Endothelial cell of umbilical vein (primary cell): ENCODE data around the gene TOP3B.

Experiments
- EZH2 ChIP-seq: IDR thresholded peaks from 2 replicates; pipeline ENCODE4 v1.6.1; 2012; ENCODE audit warnings: borderline replicate concordance, low read depth, mild to moderate bottlenecking, moderate library complexity, low read length, inconsistent platforms; ENCODE audit not compliant: severe bottlenecking
- JUN ChIP-seq: IDR thresholded peaks from 2 replicates; pipeline ENCODE4 v1.6.1; 2011; ENCODE audit warnings: borderline replicate concordance, low read depth; ENCODE audit not compliant: insufficient read length, insufficient read depth
- POLR2A ChIP-seq: IDR thresholded peaks from 2 replicates; pipeline ENCODE4 v1.6.1; 2012; ENCODE audit warnings: low read depth, mild to moderate bottlenecking, control low read depth, low read length
- POLR2AphosphoS5 ChIP-seq: IDR thresholded peaks from 2 replicates; pipeline ENCODE4 v1.6.1; 2012; ENCODE audit warnings: low read depth, mild to moderate bottlenecking, control low read depth, low read length, moderate library complexity; ENCODE audit not compliant: insufficient read depth
- TF ChIP-seq, protein P1 (sequence below), 2 donors: IDR thresholded peaks; 1 replicate in 1 of 2; 2 replicates in 1 of 2; pipeline ENCODE4 v1.5.1; 2011; ENCODE audit warnings: low read length in 2 of 2, mild to moderate bottlenecking in 2 of 2, moderate library complexity in 2 of 2, control low read depth in 1 of 2, inconsistent platforms in 1 of 2, low read depth in 1 of 2; ENCODE audit not compliant: insufficient read depth in 1 of 2; ENCODE audit errors: extremely low read depth in 1 of 2
- TF ChIP-seq, protein P2 (sequence below): IDR thresholded peaks from 2 replicates; pipeline ENCODE4 v1.6.1; 2011; ENCODE audit not compliant: insufficient read depth, insufficient read length

DNA sequence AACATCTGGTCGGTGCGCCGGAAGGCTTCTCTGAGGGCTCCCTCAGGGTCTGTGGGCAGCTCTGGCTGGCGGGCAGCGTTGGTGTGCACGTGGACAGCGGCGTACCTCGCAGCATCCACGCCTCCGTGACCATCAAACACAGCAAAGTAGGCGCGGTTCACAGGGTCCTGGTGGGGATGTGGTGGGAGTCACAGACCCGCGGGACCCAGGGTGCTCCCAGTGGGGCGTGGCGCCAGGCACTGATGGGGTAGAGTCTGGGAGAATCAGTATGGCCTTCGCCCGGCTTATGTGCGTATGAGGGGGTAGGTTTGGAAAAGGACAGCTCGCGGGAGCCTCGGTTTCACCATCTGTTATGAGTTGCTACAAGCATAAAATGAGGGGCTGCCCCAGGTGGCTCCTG is 49.2 kb downstream of the TOP3B start:
- TF ChIP-seq, protein P1, sequence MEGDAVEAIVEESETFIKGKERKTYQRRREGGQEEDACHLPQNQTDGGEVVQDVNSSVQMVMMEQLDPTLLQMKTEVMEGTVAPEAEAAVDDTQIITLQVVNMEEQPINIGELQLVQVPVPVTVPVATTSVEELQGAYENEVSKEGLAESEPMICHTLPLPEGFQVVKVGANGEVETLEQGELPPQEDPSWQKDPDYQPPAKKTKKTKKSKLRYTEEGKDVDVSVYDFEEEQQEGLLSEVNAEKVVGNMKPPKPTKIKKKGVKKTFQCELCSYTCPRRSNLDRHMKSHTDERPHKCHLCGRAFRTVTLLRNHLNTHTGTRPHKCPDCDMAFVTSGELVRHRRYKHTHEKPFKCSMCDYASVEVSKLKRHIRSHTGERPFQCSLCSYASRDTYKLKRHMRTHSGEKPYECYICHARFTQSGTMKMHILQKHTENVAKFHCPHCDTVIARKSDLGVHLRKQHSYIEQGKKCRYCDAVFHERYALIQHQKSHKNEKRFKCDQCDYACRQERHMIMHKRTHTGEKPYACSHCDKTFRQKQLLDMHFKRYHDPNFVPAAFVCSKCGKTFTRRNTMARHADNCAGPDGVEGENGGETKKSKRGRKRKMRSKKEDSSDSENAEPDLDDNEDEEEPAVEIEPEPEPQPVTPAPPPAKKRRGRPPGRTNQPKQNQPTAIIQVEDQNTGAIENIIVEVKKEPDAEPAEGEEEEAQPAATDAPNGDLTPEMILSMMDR (IDR thresholded peaks at IDR 0.05; ENCODE audit: extremely low read depth in 1 of 2, insufficient read depth in 1 of 2, low read depth in 1 of 2, low read length in 2 of 2) = no peak
- TF ChIP-seq EZH2 = no peak
- TF ChIP-seq POLR2A = no peak
- no peak for TF ChIP-seq JUN
- no peak for TF ChIP-seq POLR2AphosphoS5
- TF ChIP-seq, protein P2, sequence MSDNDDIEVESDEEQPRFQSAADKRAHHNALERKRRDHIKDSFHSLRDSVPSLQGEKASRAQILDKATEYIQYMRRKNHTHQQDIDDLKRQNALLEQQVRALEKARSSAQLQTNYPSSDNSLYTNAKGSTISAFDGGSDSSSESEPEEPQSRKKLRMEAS = no peak
